ENCODE measurements around the gene TCEA2. TPM values are rescaled to one million over a fixed set of nuclear protein-coding genes. Genes with fewer than 3 reads are reported as not detected.

TCEA2 gene
- total RNA-seq, 2 donors from 2014 or later, result 64.3 to 110 TPM

GRCh38 chr20:64114356-64114971, 51.5 kb downstream of the TCEA2 start:
- Mint-ChIP-seq H3K36me3 (ENCODE audit: low read depth) (no peaks in the 10 kb centered on the region), H3K27ac (no peak overlapping the region), H3K4me1 (no peaks in the 10 kb centered on the region), H3K4me3 (no peak overlapping the region), H3K9me3 (no peaks in the 10 kb centered on the region), H3K27me3 (ENCODE audit: insufficient read depth) (no peaks in the 10 kb centered on the region)
- H3K36me3 ChIP-seq (ENCODE audit: control insufficient read depth, insufficient read depth, low read length), result no peaks in the 10 kb centered on the region
- no peak overlapping the region for H3K27ac ChIP-seq (ENCODE audit: low read depth, low read length)
- TF ChIP-seq CTCF (conservative IDR thresholded peaks at IDR 0.05), result no peak
- H3K27me3 ChIP-seq (ENCODE audit: control insufficient read depth, insufficient read depth, low read length, poor library complexity, severe bottlenecking), result no peaks in the 10 kb centered on the region
- no peak overlapping the region for H3K9ac ChIP-seq (ENCODE audit: extremely low read depth, low read length, poor library complexity, severe bottlenecking)
- 91 to 97% methylated on average over 13 to 14 of the region's 14 CpGs for WGBS, 2 experiments (ENCODE audit: insufficient coverage in 1 of 2, insufficient read length in 1 of 2)
- peak; percentile 29 for DNase-seq
- H3K9me3 ChIP-seq (ENCODE audit: control insufficient read depth, low read length), result no peaks in the 10 kb centered on the region
- no peak overlapping the region for H3K4me3 ChIP-seq (ENCODE audit: low read length)
- no peaks in the 10 kb centered on the region for H3K4me1 ChIP-seq (ENCODE audit: control insufficient read depth, insufficient read depth, low read length)

GRCh38 chr20:64115171-64115911, 52.3 kb downstream of the TCEA2 start:
- Histone ChIP-seq H3K36me3 (ENCODE audit: control insufficient read depth, insufficient read depth, low read length) (no peaks in the 10 kb centered on the region), H3K27ac (ENCODE audit: low read depth, low read length) (no peak overlapping the region), H3K9ac (ENCODE audit: extremely low read depth, low read length, poor library complexity, severe bottlenecking) (no peak overlapping the region), H3K9me3 (ENCODE audit: control insufficient read depth, low read length) (no peaks in the 10 kb centered on the region), H3K4me1 (ENCODE audit: control insufficient read depth, insufficient read depth, low read length) (no peaks in the 10 kb centered on the region), H3K4me3 (ENCODE audit: low read length) (no peak overlapping the region), H3K27me3 (ENCODE audit: control insufficient read depth, insufficient read depth, low read length, poor library complexity, severe bottlenecking) (no peaks in the 10 kb centered on the region)
- no peak overlapping the region for H3K27ac Mint-ChIP-seq
- TF ChIP-seq CTCF (conservative IDR thresholded peaks at IDR 0.05), result no peak
- H3K36me3 Mint-ChIP-seq (ENCODE audit: low read depth), result no peaks in the 10 kb centered on the region
- 71 to 84% methylated on average over 8 to 14 of the region's 14 CpGs for WGBS, 2 experiments (ENCODE audit: insufficient coverage in 1 of 2, insufficient read length in 1 of 2)
- no peaks in the 10 kb centered on the region for H3K4me1 Mint-ChIP-seq
- no peak overlapping the region for H3K4me3 Mint-ChIP-seq
- H3K9me3 Mint-ChIP-seq, result no peaks in the 10 kb centered on the region
- H3K27me3 Mint-ChIP-seq (ENCODE audit: insufficient read depth), result no peaks in the 10 kb centered on the region
- DNase-seq, result peak; percentile 38

- H3K36me3 ChIP-seq (ENCODE audit: control insufficient read depth, insufficient read depth, low read length), result no peaks in the 10 kb centered on the region
- TF ChIP-seq CTCF (conservative IDR thresholded peaks at IDR 0.05), result no peak
- no peaks in the 10 kb centered on the region for H3K9me3 ChIP-seq (ENCODE audit: control insufficient read depth, low read length)
- 90 to 93% methylated on average over 19 to 21 of the region's 21 CpGs for WGBS, 2 experiments (ENCODE audit: insufficient coverage in 1 of 2, insufficient read length in 1 of 2)
- H3K4me3 Mint-ChIP-seq, result no peak overlapping the region
- no peaks in the 10 kb centered on the region for H3K4me1 Mint-ChIP-seq
- no peak overlapping the region for H3K27ac Mint-ChIP-seq
- H3K4me1 ChIP-seq (ENCODE audit: control insufficient read depth, insufficient read depth, low read length), result no peaks in the 10 kb centered on the region
- no peak overlapping the region for H3K27ac ChIP-seq (ENCODE audit: low read depth, low read length)
- H3K36me3 Mint-ChIP-seq (ENCODE audit: low read depth), result no peaks in the 10 kb centered on the region
- DNase-seq, result no peak
- no peak overlapping the region for H3K4me3 ChIP-seq (ENCODE audit: low read length)
- no peaks in the 10 kb centered on the region for H3K27me3 ChIP-seq (ENCODE audit: control insufficient read depth, insufficient read depth, low read length, poor library complexity, severe bottlenecking)
- H3K9me3 Mint-ChIP-seq, result no peaks in the 10 kb centered on the region
- no peak overlapping the region for H3K9ac ChIP-seq (ENCODE audit: extremely low read depth, low read length, poor library complexity, severe bottlenecking)
- H3K27me3 Mint-ChIP-seq (ENCODE audit: insufficient read depth), result no peaks in the 10 kb centered on the region
Observed at GRCh38 chr20:64116016-64116415, 53.0 kb downstream of the TCEA2 start.
